OCI-LY7 (cell line): ENCODE data around the gene ZNF532. TPM values are rescaled to one million over a fixed set of nuclear protein-coding genes. Genes with fewer than 3 reads are reported as not detected.

ENCODE experiments used
- BruUV-seq: library from RNA; stranded (reverse); fragments of 400-500 nt; replicated peaks from 2 replicates; lab custom pipeline; 2021; lab: Mats Ljungman, UMichigan
- CTCF ChIA-PET: fragments of 300-600 bp; sonication (Branson Sonifier 250); formaldehyde crosslinking; loops from one replicate; lab custom pipeline; 2022; ENCODE audit warnings: antibody characterized with exemption; ENCODE audit not compliant: unreplicated experiment; lab: Charles Lee
- POLR2A ChIA-PET: fragments of 300-600 bp; sonication (Branson Sonifier 250); formaldehyde crosslinking; loops from one replicate; lab custom pipeline; 2022; ENCODE audit warnings: antibody characterized with exemption; lab: Charles Lee
- DNase-seq: peaks from one replicate; pipeline ENCODE4 v3.0.0-alpha.2; 2015; ENCODE audit warnings: low spot score
- H2AFZ ChIP-seq: fragments of 200-600 bp; sonication (generic), shearing (Covaris generic); 2 replicates; pipeline ENCODE4 v1.6.1; 2014; ENCODE audit warnings: mild to moderate bottlenecking, antibody characterized with exemption, low read length, moderate library complexity
- H3K27ac ChIP-seq: fragments of 200-600 bp; sonication (generic); 2 replicates; pipeline ENCODE4 v1.5.1; 2014; ENCODE audit warnings: mixed run types, low read depth, mild to moderate bottlenecking, moderate library complexity, low read length, inconsistent platforms; ENCODE audit not compliant: poor library complexity, severe bottlenecking
- H3K36me3 ChIP-seq: fragments of 200-600 bp; sonication (generic); 2 replicates; pipeline ENCODE4 v1.6.1; 2014; ENCODE audit warnings: mild to moderate bottlenecking, antibody characterized with exemption, low read length, moderate library complexity, mixed read lengths; ENCODE audit not compliant: insufficient read depth
- H3K4me1 ChIP-seq: fragments of 200-600 bp; sonication (generic); 2 replicates; pipeline ENCODE4 v1.5.1; 2014; ENCODE audit warnings: mild to moderate bottlenecking, low read length; ENCODE audit not compliant: insufficient read depth, poor library complexity, severe bottlenecking
- H3K4me2 ChIP-seq: fragments of 200-600 bp; sonication (generic); 2 replicates; pipeline ENCODE4 v1.6.1; 2014; ENCODE audit warnings: mild to moderate bottlenecking, low read length
- H3K4me3 ChIP-seq: fragments of 200-600 bp; sonication (generic); 2 replicates; pipeline ENCODE4 v1.5.1; 2014; ENCODE audit warnings: mild to moderate bottlenecking, low read depth, low read length; ENCODE audit not compliant: poor library complexity, severe bottlenecking
- H3K79me2 ChIP-seq: fragments of 200-600 bp; sonication (generic); 2 replicates; pipeline ENCODE4 v1.6.1; 2016; ENCODE audit warnings: low read depth, mild to moderate bottlenecking, low read length, moderate library complexity, mixed read lengths; ENCODE audit not compliant: insufficient read depth
- H3K9me2 ChIP-seq: fragments of 200-600 bp; sonication (generic); 2 replicates; pipeline ENCODE4 v1.6.1; 2016; ENCODE audit warnings: mild to moderate bottlenecking, low read length, mixed read lengths; ENCODE audit not compliant: insufficient read depth
- H3K9me3 ChIP-seq: fragments of 200-600 bp; sonication (generic); 2 replicates; pipeline ENCODE4 v1.6.1; 2014; ENCODE audit warnings: mild to moderate bottlenecking, mixed run types, low read length, mixed read lengths
- H4K20me1 ChIP-seq: fragments of 200-600 bp; sonication (generic); 2 replicates; pipeline ENCODE4 v1.6.1; 2014; ENCODE audit warnings: mild to moderate bottlenecking, antibody characterized with exemption, low read length, moderate library complexity, mixed read lengths; ENCODE audit not compliant: insufficient read depth
- EZH2phosphoT487 ChIP-seq: fragments of 200-600 bp; sonication (generic); IDR thresholded peaks from 2 replicates; pipeline ENCODE4 v1.6.1; 2018; ENCODE audit warnings: low read depth, borderline replicate concordance, mild to moderate bottlenecking, mixed run types, antibody characterized with exemption, low read length, moderate library complexity, mixed read lengths
- intact Hi-C: fragments of 100-400 bp; cut with micrococcal nuclease; formaldehyde crosslinking; loops from one replicate; pipeline ENCODE4 v1.10.0; 2022; ENCODE audit not compliant: unreplicated experiment
- total RNA-seq, 2 experiments: library from RNA; depleted of rRNA in 1 of 2; stranded (reverse); fragments of >200 nt in 1 of 2; shearing (Covaris generic) in 1 of 2; gene quantifications; 2 replicates each; pipeline ENCODE4 v1.2.3, GENCODE V29; 2014 to 2022
- TF ChIP-seq, protein P1 (sequence below): fragments of 200-600 bp; sonication (generic); conservative IDR thresholded peaks from 2 replicates; pipeline ENCODE4 v1.5.1; 2014; ENCODE audit warnings: mild to moderate bottlenecking, antibody characterized with exemption, low read length, moderate library complexity, mixed read lengths

Gene ZNF532
- total RNA-seq, 2 experiments from 2014 or later = 10.4 to 18.7 TPM

GRCh38 chr18:58980991-58981390, 116.3 kb downstream of the ZNF532 start:
- H4K20me1 ChIP-seq = no peaks in the 10 kb centered on the region
- no peaks in the 10 kb centered on the region for H3K4me1 ChIP-seq
- no peaks in the 10 kb centered on the region for H3K9me2 ChIP-seq
- H2AFZ ChIP-seq = no peak overlapping the region
- no peak overlapping the region for H3K4me3 ChIP-seq
- H3K79me2 ChIP-seq = no peaks in the 10 kb centered on the region
- no peak overlapping the region for H3K4me2 ChIP-seq
- no peaks in the 10 kb centered on the region for H3K9me3 ChIP-seq
- ChIA-PET CTCF (no interaction called here), POLR2A (no interaction called here)
- no peak for DNase-seq
- no peak overlapping the region for H3K27ac ChIP-seq
- H3K36me3 ChIP-seq = peaks cover 23% of the 10 kb centered on the region
- intact Hi-C loops = no loop called here
- BruUV-seq = no TSS peak
- no peak for TF ChIP-seq EZH2phosphoT487
- TF ChIP-seq, protein P1, sequence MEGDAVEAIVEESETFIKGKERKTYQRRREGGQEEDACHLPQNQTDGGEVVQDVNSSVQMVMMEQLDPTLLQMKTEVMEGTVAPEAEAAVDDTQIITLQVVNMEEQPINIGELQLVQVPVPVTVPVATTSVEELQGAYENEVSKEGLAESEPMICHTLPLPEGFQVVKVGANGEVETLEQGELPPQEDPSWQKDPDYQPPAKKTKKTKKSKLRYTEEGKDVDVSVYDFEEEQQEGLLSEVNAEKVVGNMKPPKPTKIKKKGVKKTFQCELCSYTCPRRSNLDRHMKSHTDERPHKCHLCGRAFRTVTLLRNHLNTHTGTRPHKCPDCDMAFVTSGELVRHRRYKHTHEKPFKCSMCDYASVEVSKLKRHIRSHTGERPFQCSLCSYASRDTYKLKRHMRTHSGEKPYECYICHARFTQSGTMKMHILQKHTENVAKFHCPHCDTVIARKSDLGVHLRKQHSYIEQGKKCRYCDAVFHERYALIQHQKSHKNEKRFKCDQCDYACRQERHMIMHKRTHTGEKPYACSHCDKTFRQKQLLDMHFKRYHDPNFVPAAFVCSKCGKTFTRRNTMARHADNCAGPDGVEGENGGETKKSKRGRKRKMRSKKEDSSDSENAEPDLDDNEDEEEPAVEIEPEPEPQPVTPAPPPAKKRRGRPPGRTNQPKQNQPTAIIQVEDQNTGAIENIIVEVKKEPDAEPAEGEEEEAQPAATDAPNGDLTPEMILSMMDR = no peak

GRCh38 chr18:58983260-58984155, 118.8 kb downstream of the ZNF532 start:
- no peaks in the 10 kb centered on the region for H3K79me2 ChIP-seq
- H3K9me3 ChIP-seq = no peaks in the 10 kb centered on the region
- no peaks in the 10 kb centered on the region for H4K20me1 ChIP-seq
- TF ChIP-seq, protein P1 = no peak
- no peak for TF ChIP-seq EZH2phosphoT487
- H3K36me3 ChIP-seq = peaks cover 27% of the 10 kb centered on the region
- H3K9me2 ChIP-seq = no peaks in the 10 kb centered on the region
- ChIA-PET POLR2A (interaction anchor here (0.5 to 0.6 kb wide), 2 partner anchors 41 to 111 kb away, joined by 3 to 6 read pairs; no protein-coding TSS in a partner anchor), CTCF (no interaction called here)
- no peak for DNase-seq
- H3K4me1 ChIP-seq = no peaks in the 10 kb centered on the region
- H3K4me2 ChIP-seq = no peak overlapping the region
- intact Hi-C loops = no loop called here
- no TSS peak for BruUV-seq
- H2AFZ ChIP-seq = no peak overlapping the region
- no peak overlapping the region for H3K27ac ChIP-seq
- H3K4me3 ChIP-seq = no peak overlapping the region

GRCh38 chr18:58988600-58988999, 123.9 kb downstream of the ZNF532 start:
- BruUV-seq = no TSS peak
- no peaks in the 10 kb centered on the region for H3K4me1 ChIP-seq

More at GRCh38 chr18:58988600-58988999, 123.9 kb downstream of the ZNF532 start:
- DNase-seq = no peak
- Histone ChIP-seq H3K27ac (no peak overlapping the region), H3K79me2 (no peaks in the 10 kb centered on the region), H3K36me3 (0 out of 2 replicates have a peak, but pooled peaks cover 4% of the 10 kb centered on the region), H3K9me3 (no peaks in the 10 kb centered on the region), H2AFZ (no peak overlapping the region), H3K9me2 (no peaks in the 10 kb centered on the region), H4K20me1 (no peaks in the 10 kb centered on the region), H3K4me2 (no peak overlapping the region), H3K4me3 (no peak overlapping the region)
- POLR2A ChIA-PET = interaction anchor here (0.8 to 0.9 kb wide), 2 partner anchors 14 to 34 kb away, joined by 3 to 4 read pairs; no protein-coding TSS in a partner anchor
- CTCF ChIA-PET = no interaction called here
- TF ChIP-seq, protein P1 = no peak
- TF ChIP-seq EZH2phosphoT487 = no peak
- intact Hi-C loops = no loop called here
